GM21825 (cell line): Measurements from ENCODE around the gene TIGD6.
A peak's percentile ranks its signal among the peaks of the same experiment; 100 is the strongest.

Experiments
- ATAC-seq: cut with Tn5 transposase; IDR thresholded peaks from one replicate; pipeline ENCODE4 v1.9.1; 2021; ENCODE audit warnings: mild to moderate bottlenecking, moderate library complexity; ENCODE audit not compliant: unreplicated experiment

TIGD6 gene

DNA sequence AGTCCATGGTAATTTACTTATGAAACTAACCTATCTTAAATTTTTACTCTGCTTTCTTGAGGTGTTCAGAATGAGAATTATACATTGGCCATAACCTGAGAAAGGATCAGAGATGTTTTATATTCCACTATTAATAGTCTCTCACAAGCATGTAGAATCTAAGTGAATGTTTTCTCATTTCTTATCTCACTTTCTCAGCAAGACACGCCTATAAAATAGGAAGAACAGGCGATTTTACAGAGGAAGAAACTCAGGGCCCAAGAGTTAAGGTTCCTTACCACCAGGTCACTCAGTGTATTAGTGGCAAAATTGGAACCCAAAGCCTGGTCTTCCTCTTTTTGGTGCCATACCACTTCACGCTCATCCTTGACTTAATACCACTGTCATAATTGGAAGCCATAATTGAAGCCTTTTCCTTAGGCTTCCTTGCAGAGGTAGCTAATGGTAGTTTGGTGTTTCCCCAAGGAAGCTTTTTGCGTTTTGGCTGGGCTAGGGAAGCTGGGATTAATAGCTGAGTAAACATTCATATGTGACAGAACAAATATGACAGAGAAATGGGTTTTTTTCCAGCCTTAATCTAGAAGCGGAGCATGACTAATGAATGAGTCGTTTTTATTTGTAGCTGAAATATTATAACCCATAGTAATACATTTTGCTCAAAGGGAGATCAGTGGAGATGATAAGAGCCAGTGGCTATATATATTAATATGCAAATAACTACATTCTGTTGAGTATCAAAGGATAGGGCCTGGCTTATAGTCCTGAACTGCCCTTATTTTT is 17.0 kb upstream of the TIGD6 start:
- no peak for ATAC-seq

DNA sequence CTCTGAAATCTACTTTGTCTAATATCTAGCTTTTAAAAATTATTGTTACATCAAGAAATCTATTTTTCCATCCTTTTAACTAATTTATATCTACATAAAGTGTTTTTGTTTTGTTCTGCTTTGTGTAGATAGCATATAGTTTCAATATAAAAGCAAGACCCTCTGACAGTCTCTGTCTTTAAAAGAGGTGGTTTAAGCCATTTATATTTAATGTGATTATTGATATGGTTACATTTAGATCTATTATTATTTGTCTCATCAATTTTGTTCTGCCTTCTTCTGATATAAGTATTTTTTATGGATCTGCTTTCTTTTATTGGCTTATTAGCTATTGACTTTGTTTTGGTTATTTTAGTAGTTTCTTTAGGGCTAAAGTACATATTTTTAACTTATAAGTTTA is 16.1 kb upstream of the TIGD6 start:
- ATAC-seq = no peak

DNA sequence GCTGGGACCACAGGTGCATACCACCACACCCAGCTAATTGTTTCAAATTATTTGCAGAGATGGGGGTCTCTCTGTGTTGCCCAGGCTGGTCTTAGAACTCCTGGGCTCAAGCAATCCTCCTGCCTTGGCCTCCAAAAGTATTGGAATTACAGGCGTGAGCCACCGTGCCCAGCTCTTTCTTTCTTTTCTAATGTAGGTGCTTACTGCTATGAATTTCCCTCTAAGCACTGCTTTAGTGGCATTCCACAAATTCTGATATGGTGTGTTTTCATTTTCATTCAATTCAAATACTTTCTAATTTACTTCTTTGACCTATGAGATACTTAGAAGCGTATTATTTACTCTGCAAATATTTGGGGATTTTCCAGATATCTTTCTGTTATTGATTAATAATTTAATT is 15.0 kb upstream of the TIGD6 start:
- no peak for ATAC-seq

GRCh38 chr5:150014456-150014855 is 14.0 kb upstream of the TIGD6 start:
- ATAC-seq = no peak

GRCh38 chr5:150013931-150014330 is 13.5 kb upstream of the TIGD6 start:
- ATAC-seq = no peak

DNA sequence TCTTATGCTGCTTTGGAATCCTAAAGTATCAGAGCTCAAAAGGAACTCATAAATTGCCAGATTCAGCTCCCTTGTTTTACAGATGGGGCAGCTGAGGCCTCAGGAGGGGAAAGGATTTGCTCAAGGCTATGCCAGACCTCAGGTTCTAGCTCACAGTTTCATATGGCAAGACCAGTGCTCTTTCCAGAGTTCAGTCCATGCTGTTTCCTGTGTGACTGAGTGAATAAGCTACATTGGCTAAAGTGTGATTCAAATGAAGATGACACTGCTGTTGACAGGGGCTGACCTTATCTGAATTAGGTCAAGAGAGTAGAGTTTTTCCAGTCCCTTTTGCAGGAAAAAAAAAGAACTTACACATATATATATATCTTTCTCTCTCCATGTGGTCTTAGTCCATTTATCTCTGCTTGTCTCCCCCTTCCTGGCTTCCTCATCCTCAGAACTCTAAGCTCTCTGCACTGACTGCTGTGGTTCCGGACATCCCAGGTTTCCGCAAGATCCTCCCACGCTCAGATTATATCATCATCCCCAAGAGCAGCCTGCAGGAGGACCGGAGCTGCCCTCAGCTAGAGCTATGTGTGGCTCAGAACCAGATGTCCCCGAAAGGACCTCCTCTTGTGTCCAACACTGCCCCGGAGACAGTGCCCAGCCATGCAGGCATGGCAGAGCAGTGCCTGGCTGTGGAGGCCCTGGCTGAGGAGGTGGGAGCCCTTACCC is 9.4 kb upstream of the TIGD6 start:
- ATAC-seq = no peak

- no peak for ATAC-seq
Measured at GRCh38 chr5:150007050-150007449, 6.6 kb upstream of the TIGD6 start.

DNA sequence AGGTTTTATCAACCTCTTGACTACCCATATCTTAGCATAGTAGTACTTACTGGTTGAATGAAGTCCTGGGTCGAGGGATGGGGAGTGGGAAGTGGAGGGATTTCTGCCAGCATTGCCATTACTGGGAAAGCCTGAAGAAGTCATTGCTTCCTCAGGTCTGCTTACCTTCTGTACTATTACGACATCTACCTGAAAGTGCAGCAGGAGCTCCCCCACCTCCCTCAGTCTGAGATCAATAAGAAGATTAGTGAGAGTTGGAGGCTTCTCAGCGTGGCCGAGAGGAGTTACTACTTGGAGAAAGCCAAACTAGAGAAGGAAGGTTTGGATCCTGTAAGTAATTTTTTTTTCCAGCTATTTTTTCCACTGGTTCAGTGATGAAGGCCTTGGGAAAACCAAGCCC is 5.9 kb upstream of the TIGD6 start:
- ATAC-seq = no peak

DNA sequence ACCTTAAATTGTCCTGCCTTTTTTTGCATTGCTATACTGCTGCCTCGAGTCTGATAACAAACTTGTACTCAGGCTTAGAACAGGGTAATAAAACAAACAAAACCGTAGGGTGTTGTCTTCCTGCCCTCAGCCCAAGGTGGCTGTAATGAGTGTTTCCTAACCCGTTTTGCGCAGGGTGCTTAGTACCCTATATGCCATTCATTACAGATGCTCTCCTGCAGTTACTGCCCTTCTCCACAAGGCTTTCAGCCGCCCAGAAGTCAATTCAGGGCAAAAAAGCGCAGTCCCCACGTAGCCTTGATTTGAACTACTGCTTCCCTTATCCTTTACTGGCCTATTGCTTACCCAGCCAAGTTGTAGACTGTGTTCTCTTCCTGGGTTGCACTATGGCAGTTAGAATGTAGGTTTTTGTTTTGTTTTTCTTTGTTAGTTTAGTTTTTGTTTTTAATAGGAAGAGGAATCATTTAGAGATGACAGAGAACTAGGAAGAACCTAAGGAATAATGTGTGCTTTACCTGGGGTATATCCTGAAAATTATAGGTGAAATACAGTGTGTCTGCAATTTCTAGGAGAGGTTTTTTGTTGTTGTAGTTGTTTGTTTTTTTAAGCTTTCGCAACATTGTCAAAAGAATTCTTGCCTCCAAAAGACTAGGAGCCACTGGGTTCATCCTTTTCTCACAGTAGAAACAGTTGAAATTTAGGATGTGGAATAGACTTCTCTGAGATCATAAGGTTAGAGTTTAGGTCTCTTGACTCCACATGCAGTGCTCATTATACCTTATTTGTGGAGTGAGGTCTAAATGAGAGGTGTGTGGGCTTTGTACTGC is 1.4 kb upstream of the TIGD6 start:
- ATAC-seq = peak; percentile 66

DNA sequence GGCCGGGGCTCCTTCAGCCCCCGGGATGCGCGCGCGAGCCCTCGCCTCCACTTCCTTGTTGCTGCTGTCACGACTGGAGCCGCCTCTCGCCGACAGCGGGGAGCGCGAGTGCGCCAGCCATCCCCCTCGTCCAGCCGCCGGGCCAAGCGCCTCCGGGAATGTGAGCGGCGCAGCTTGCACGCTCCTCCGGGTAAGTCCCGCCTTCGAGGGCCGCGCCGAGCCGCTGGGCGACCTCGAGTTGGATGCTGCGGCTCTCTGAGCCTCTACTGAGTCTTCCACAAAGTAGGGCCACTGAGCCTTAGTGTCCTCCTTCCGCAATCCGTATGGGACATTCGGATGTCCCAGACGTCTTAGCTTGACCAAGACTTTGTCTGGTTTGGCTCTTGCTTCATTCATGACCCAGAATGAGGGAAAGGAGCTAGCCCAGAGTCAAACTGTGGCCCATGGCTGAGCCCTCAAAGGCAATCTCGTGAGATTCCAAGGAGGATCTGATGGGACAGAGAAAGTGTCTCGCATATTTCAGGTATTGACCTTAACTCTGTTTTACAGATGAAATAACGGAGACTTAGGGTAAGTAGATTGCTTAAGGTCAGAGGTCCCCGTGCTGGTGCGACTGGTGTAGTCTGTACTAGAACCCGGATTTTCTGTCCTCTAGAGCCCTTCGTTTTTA is 671 bp upstream of the TIGD6 start:
- no peak for ATAC-seq

GRCh38 chr5:149999866-150000255 is 593 bp downstream of the TIGD6 start:
- ATAC-seq = no peak

DNA sequence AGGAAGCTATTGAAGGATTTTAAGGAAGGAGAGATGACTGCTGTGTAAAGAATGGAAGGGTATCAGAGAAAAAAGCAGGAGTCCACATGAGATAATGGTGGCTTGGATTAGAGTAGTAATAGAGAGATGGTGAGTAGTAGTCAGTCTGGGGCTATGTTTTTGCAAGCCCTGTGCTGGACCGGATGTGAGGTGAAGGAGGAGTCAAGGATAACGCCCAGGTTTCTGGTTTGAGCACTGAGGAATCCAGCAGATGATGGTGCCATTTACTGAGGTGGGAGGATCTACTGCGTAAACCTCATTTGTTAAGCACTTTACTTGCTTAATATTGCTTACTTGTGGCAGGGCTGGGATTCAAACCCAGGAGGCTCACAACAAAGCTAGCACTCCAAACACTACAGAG is 1.1 kb downstream of the TIGD6 start:
- ATAC-seq = no peak

DNA sequence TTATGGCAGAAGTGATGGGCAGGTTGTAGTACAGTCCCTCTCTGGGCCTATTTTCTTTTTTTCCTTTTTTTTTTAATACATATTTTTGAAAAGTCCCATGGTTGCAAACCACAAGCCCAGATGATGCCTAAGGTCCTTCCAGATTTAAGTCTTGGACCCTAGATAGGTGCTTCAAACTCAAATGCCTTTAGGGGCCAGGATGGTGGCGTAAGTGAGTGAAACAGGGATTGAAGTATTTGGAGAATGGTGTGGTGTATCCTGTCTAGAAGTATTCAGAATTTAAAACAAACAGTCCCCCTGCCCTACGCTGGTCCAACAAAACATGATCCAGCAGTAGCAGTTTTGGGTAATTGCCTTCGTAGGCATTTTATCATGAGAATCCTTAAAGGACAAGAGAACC is 2.2 kb downstream of the TIGD6 start:
- ATAC-seq = no peak

DNA sequence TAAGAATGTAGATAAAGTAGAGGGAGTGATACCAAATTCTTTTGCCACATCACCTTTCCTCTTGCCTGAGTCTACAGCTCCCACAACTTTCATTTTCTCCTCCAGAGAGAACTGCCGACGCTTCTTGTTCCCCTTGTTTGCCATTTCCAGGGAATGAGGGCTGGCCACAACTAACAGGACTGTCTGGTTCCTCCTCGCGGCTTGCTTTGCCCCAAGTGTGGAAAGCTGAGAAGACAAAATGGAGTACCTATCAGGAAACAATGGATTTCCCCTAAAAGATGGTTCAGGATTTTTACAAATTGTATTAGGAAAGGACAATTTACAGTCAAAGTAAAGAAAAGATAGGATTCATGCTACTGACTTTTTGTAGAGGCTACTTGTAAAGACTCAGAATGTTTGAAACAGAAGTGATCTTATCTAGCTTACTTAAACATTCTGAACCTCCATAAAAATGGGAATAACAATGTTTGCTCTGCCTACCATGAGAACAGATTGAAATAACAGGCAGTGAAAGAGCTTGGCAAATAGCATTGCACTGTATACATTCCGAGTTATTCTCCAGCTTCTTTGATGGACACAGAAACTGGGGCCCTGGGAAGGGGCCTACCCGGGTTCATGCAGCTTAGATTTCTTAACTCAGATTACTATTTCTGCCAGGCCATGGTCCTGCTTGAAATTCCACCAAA is 4.1 kb downstream of the TIGD6 start:
- no peak for ATAC-seq

GRCh38 chr5:149995385-149996204 is 4.9 kb downstream of the TIGD6 start:
- ATAC-seq = no peak

GRCh38 chr5:149993471-149993870 is 7.0 kb downstream of the TIGD6 start:
- ATAC-seq = no peak

GRCh38 chr5:149990518-149991376 is 9.7 kb downstream of the TIGD6 start:
- ATAC-seq = no peak

DNA sequence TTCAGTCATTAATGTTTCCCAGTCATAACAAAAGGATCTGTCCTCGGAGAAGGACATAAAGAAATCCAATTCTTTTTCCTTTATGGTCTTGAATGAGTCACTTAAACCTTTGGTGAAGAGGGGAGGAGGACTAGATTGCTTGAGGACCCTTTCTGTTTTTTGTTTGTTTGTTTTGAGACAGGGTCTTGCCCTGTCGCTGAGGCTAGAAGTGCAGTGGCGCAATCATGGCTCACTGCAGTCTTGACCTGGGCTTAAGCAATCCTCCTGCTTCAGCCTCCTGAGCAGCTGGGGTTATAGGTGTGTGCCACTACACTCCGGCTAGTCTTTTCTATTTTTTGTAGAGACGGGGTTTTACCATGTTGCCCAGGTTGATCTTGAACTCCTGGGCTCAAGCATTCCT is 12.3 kb downstream of the TIGD6 start:
- ATAC-seq = no peak

DNA sequence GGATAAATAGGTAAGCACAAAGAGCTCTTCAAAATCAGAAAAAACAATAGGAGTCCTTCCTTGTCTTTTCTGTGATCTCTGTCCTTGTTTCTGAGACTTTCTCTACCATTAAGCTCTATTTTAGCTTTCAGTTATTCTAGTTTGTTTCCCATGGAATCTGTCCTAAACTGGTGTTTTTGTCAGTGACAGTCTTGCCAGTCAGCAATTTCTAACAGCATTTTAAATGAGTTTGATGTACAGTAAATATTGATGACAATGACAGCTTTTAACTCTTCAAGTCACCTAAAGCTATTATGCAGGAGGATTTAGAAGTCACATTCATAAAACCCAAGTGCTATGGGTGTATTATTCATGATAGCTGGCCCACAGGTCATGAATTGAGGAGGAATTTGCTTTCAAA is 17.9 kb downstream of the TIGD6 start:
- ATAC-seq = no peak
